HFF-Myc (cell line): ENCODE results near the gene C16orf86.
A peak's percentile ranks its signal among the peaks of the same experiment; 100 is the strongest.

Experiments
- DNase-seq: peaks from one replicate; pipeline ENCODE4 v3.0.0-alpha.2; 2011; ENCODE audit warnings: low read depth; ENCODE audit errors: extremely low read depth
- H3K4me3 ChIP-seq: replicated peaks from 2 replicates; pipeline ENCODE4 v1.5.1; 2011; ENCODE audit warnings: low read depth, mild to moderate bottlenecking, control low read depth, low read length
- TF ChIP-seq, protein P1 (sequence below): IDR thresholded peaks from 2 replicates; pipeline ENCODE4 v1.5.1; 2012; ENCODE audit warnings: mild to moderate bottlenecking, low read depth, low read length, control low read depth; ENCODE audit errors: missing control alignments

The C16orf86 gene

GRCh38 chr16:67653128-67653788 lies 13.4 kb upstream of the C16orf86 start:
- TF ChIP-seq, protein P1, sequence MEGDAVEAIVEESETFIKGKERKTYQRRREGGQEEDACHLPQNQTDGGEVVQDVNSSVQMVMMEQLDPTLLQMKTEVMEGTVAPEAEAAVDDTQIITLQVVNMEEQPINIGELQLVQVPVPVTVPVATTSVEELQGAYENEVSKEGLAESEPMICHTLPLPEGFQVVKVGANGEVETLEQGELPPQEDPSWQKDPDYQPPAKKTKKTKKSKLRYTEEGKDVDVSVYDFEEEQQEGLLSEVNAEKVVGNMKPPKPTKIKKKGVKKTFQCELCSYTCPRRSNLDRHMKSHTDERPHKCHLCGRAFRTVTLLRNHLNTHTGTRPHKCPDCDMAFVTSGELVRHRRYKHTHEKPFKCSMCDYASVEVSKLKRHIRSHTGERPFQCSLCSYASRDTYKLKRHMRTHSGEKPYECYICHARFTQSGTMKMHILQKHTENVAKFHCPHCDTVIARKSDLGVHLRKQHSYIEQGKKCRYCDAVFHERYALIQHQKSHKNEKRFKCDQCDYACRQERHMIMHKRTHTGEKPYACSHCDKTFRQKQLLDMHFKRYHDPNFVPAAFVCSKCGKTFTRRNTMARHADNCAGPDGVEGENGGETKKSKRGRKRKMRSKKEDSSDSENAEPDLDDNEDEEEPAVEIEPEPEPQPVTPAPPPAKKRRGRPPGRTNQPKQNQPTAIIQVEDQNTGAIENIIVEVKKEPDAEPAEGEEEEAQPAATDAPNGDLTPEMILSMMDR, result no peak
- peak overlapping the region; percentile 33 for H3K4me3 ChIP-seq
- DNase-seq, result no peak

DNA sequence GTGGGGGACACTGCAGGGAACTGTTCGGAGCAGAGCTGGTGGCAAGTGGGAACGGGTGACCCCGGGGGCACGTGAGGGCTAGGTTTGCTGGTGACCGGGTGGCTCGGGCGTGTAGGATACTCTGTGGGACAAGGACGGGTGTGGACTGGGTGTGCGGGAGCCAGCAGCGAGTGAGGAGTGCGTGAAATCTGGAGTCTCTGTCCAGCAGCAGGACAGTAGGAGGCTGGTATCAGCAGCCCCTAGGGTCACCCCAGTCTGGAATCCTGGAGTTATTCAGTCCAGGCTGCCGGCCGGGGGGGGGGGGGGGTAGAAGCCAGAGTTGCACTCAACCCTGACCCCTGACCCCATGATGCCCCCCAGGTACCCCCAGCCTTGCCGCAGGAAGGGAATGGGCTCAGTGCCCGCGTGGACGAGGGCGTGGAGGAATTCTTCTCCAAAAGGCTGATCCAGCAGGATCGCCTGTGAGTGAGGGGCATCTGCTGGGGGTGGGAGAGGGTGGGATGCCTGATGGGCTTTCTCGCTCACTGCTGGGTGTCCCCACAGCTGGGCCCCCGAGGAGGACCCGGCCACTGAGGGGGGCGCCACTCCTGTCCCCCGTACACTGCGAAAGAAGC lies 12.7 kb upstream of the C16orf86 start:
- TF ChIP-seq, protein P1, result no peak
- no peak for DNase-seq
- peak overlapping the region; percentile 33 for H3K4me3 ChIP-seq

GRCh38 chr16:67654403-67654911 lies 12.2 kb upstream of the C16orf86 start:
- TF ChIP-seq, protein P1, result no peak
- no peak overlapping the region for H3K4me3 ChIP-seq
- no peak for DNase-seq

DNA sequence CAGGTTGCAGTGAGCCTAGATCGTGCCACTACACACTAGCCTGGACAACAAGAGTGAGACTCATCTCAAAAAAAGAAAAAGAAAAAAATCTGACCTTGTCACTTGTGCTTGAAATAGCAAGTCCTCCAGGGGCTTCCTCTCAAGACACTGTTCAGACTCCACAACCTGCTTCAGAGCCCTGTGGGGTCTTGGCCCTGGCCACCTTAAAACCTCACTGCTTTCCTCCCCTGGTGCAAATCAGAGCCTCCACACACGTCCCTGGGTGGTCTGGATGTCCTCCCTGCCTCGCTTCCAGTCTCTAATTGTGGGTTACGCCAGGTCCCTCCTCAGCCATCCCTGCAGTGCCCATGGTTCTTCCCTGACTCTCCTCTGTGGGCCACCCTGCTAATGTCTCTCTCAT lies 11.3 kb upstream of the C16orf86 start:
- no peak for DNase-seq
- TF ChIP-seq, protein P1, result no peak
- H3K4me3 ChIP-seq, result no peak overlapping the region

DNA sequence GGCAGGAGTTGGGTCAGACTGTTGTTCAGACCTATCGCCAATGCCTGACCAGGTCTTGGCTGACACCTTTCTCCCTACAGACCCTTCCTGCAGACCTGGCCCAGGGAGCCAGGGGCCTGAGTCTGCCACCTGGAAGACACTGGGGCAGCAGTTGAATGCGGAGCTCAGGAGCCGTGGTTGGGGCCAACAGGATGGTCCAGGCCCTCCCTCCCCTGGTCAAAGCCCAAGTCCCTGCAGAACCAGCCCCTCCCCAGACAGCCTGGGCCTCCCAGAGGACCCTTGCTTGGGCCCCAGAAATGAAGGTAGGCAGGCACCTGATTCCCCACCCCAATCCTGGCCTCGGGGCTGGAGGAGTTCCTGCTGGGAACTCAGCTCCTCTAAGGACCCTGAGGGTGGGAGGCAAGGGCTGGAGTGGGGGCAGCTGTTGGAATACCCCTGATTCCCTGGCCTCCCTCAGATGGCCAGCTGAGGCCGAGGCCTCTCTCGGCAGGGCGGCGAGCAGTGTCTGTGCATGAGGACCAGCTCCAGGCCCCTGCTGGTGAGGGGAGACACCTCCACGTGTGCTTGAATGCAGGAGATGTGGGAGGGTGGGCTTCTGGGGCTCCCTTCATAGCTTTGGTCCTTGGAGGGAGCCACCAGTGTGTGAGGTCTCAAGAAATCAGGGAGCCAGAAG lies 10.1 kb upstream of the C16orf86 start:
- H3K4me3 ChIP-seq, result no peak overlapping the region
- DNase-seq, result no peak
- TF ChIP-seq, protein P1, result no peak

DNA sequence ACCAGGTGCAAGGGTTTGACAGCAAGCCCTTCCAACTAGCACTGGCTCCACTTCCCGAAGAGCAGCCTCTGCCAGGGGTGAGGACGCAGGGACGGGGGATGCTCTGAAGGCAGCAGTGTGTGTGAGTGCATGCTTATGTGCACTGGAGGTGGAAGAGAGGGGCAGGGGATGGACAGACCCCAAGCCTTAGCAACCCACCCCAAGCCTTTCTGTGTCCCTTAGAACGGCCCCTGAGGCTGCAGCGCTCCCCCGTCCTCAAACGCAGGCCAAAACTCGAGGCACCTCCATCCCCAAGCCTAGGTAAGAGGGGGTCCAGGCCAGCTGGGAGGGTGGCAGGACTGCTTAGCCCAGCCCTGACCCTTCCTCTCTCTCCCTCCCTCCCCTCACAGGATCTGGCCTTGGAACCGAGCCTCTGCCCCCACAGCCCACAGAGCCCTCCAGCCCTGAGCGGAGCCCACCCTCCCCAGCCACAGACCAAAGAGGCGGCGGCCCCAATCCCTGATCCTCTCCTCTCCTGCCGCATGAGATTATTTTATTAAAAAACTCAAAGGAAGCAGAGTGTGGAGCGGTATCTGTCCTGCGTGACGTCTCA lies 9.5 kb upstream of the C16orf86 start:
- H3K4me3 ChIP-seq, result no peak overlapping the region
- TF ChIP-seq, protein P1, result no peak
- DNase-seq, result no peak
